Tibial artery (tissue), 4 donors: Measurements from ENCODE around the gene SGTA.

Experiments
- DNase-seq, 2 donors: peaks; one replicate each; pipeline ENCODE4 v3.0.0-alpha.2; 2019
- H3K27ac ChIP-seq, 2 donors: fragments of 200-600 bp; sonication (generic) in 1 of 2; 1 replicate in 1 of 2; 2 replicates in 1 of 2; pipeline ENCODE4 v1.5.1; 2018 to 2019; ENCODE audit warnings: mild to moderate bottlenecking in 1 of 2
- H3K27me3 ChIP-seq, 2 donors: fragments of 200-600 bp; sonication (generic) in 1 of 2; one replicate each; pipeline versions ENCODE4 v1.5.1 to v1.6.0; 2016 to 2019
- H3K36me3 ChIP-seq, 3 donors: fragments of 200-600 bp; sonication (generic) in 2 of 3; one replicate each; pipeline ENCODE4 v1.5.1; 2016 to 2019; ENCODE audit warnings: mild to moderate bottlenecking in 2 of 3
- H3K4me1 ChIP-seq, 4 donors: fragments of 200-600 bp; sonication (generic) in 2 of 4; 1 replicate in 3 of 4; 2 replicates in 1 of 4; pipeline ENCODE4 v1.5.1; 2016 to 2019
- H3K4me3 ChIP-seq, 2 donors: fragments of 200-600 bp; sonication (generic) in 1 of 2; 1 replicate in 1 of 2; 2 replicates in 1 of 2; pipeline ENCODE4 v1.5.1; 2018 to 2019; ENCODE audit warnings: mild to moderate bottlenecking in 2 of 2
- H3K9me3 ChIP-seq, 3 donors: fragments of 200-600 bp; sonication (generic) in 1 of 3; one replicate each; pipeline ENCODE4 v1.5.1; 2016 to 2019
- intact Hi-C: fragments of 100-400 bp; cut with DNase I; formaldehyde crosslinking; loops from one replicate; pipeline ENCODE4 v1.15.0; 2023; ENCODE audit warnings: low total_unique reads
- TF ChIP-seq, protein P1 (sequence below), 2 experiments: fragments of 200-600 bp in 1 of 2; fragments of 450-650 bp in 1 of 2; IDR thresholded peaks; one replicate each; pipeline ENCODE4 v1.5.1; 2017 to 2019; ENCODE audit warnings: antibody characterized with exemption in 2 of 2, mild to moderate bottlenecking in 1 of 2, moderate library complexity in 1 of 2

SGTA gene

DNA sequence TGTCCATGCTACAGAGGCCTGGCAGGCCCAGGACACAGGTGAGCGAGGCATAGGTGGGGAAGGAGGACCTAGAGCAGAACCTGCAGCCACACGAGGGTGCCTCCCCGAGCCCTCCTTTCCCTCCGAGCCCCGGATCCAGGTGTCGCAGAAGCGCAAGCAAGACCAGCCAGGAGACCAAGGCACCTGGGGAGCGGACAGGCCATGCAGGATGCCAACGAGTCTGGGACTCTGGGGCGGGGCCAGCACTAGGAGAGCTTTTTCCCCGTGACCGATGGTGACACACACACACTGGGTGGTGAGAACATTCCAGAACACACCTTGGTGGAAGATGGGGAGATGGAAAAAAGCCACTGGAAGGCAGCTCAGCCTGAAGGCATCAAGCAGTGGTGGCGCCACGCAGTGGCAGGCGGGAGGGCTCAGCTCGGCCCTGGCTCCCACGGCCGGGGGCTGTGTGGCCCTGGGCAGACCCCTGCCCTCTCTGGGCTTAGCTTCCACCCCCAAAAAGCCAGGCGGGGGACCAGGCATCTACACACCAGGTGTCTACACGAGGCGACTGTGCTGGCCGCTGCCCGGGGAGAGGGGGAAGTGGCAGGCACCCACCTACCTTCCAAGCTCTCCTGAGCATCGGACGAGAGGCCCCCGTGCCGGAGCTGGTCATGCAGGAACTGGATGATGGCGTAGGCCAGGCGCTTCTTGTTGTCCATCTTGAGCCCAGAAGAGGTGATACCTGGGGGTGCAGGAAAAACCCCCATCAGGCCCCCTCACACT, 14.5 kb downstream of the SGTA start:
- Histone ChIP-seq H3K36me3 (peaks cover 40 to 59% (median 57%) of the 10 kb centered on the region in 3 donors), H3K4me1 (peaks cover 0 to 20% (median 6%) of the 10 kb centered on the region in 4 donors), H3K9me3 (no peaks in the 10 kb centered on the region), H3K27ac (no peak overlapping the region), H3K27me3 (no peaks in the 10 kb centered on the region), H3K4me3 (no peak overlapping the region)
- TF ChIP-seq, protein P1, sequence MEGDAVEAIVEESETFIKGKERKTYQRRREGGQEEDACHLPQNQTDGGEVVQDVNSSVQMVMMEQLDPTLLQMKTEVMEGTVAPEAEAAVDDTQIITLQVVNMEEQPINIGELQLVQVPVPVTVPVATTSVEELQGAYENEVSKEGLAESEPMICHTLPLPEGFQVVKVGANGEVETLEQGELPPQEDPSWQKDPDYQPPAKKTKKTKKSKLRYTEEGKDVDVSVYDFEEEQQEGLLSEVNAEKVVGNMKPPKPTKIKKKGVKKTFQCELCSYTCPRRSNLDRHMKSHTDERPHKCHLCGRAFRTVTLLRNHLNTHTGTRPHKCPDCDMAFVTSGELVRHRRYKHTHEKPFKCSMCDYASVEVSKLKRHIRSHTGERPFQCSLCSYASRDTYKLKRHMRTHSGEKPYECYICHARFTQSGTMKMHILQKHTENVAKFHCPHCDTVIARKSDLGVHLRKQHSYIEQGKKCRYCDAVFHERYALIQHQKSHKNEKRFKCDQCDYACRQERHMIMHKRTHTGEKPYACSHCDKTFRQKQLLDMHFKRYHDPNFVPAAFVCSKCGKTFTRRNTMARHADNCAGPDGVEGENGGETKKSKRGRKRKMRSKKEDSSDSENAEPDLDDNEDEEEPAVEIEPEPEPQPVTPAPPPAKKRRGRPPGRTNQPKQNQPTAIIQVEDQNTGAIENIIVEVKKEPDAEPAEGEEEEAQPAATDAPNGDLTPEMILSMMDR (IDR thresholded peaks at IDR 0.05) = no peak
- intact Hi-C loops = no loop called here
- no peak for DNase-seq

DNA sequence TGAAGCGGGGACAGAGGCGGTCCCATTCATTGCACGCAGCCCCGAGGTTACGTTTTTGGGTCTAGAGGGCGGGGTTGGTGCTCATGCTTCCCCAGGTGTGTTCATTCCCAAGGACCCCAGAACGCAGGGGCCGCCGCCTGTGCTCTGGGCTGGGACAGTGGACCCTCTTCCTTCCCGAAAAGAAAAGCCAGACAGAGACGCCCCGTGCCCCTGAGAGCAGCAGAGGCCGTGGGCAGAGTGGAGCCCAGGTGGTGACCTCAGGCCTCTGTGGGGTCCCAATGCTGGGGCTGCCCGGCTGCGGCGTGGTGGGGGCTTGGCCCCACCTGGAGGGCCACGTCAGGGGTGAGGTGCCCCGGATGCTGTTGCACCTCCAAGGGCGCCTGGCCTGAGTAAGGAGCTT, 15.4 kb downstream of the SGTA start:
- TF ChIP-seq, protein P1 (IDR thresholded peaks at IDR 0.05) = no peak
- H3K4me1 ChIP-seq = peaks cover 0 to 20% (median 6%) of the 10 kb centered on the region in 4 donors
- intact Hi-C loops = no loop called here
- H3K4me3 ChIP-seq = no peak overlapping the region
- DNase-seq = no peak
- H3K9me3 ChIP-seq = no peaks in the 10 kb centered on the region
- peaks cover 49 to 68% (median 65%) of the 10 kb centered on the region in 3 donors for H3K36me3 ChIP-seq
- H3K27ac ChIP-seq = no peak overlapping the region
- no peaks in the 10 kb centered on the region for H3K27me3 ChIP-seq

DNA sequence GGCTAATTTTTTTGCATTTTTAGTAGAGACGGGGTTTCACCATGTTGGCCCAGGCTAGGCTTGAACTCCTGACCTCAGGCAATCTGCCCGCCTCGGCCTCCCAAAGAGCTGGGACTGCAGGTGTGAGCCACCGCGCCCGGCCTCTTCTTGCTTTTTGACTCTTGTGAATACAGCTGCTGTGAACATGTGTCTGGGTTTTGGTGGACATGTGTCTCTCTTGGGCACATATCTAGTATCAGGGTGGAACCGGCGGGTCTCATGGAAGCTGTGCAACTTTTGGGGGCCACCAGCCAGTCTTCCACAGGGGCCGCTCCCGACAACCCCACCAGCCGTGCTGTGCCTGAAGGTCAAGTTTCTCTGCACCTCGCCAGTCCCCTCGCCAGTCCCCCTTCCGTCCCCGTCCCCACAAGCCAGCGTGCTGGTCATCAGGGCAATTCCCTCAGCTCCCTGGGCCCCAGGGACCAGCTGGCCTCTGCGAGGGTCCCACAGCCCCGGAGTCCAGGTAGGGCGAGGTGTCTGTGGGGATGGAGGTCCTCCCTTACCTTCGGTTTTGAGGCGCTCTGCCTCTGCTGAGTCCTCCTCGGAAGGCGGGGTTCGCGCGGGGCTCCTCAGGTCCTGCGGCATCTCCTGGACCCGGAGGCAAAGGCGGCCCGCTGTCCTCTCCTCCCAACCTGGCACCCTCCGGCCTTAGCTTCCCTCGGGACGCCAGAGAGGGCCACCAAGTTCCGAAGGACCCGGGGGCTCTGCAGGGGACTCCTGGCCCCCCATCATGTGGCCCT, 16.3 kb downstream of the SGTA start:
- Histone ChIP-seq H3K9me3 (no peaks in the 10 kb centered on the region), H3K4me3 (no peak overlapping the region), H3K36me3 (peaks cover 58 to 76% (median 74%) of the 10 kb centered on the region in 3 donors), H3K27me3 (no peaks in the 10 kb centered on the region), H3K27ac (no peak overlapping the region), H3K4me1 (peaks cover 0 to 14% (median 6%) of the 10 kb centered on the region in 4 donors)
- intact Hi-C loops = no loop called here
- DNase-seq = no peak
- TF ChIP-seq, protein P1 (IDR thresholded peaks at IDR 0.05) = no peak

DNA sequence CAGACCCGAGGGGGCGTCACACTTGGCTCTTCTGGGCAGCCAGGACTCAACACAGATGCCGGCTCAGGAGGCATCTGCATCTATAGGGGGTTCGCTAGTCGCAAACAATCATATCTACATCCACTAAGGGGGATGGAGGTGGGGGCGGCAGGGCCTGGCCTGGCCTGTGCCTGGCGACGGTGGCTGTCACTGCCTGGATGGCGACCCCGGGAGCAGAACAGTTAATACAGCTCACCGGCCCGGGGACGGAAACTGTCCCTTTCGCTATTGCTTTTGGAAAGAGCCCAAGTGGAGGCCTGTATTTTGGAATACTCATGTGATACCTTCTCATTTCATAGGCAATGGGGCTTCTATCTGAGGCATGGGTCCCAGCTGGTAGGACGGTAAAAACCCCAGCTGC, 17.7 kb downstream of the SGTA start:
- no peaks in the 10 kb centered on the region for H3K9me3 ChIP-seq
- no peak overlapping the region for H3K4me3 ChIP-seq
- H3K27me3 ChIP-seq = no peaks in the 10 kb centered on the region
- peaks cover 70 to 89% (median 86%) of the 10 kb centered on the region in 3 donors for H3K36me3 ChIP-seq
- H3K27ac ChIP-seq = no peak overlapping the region
- H3K4me1 ChIP-seq = peaks cover 0 to 5% (median 4%) of the 10 kb centered on the region in 4 donors
- TF ChIP-seq, protein P1 (IDR thresholded peaks at IDR 0.05) = no peak
- no peak for DNase-seq
- intact Hi-C loops = no loop called here

DNA sequence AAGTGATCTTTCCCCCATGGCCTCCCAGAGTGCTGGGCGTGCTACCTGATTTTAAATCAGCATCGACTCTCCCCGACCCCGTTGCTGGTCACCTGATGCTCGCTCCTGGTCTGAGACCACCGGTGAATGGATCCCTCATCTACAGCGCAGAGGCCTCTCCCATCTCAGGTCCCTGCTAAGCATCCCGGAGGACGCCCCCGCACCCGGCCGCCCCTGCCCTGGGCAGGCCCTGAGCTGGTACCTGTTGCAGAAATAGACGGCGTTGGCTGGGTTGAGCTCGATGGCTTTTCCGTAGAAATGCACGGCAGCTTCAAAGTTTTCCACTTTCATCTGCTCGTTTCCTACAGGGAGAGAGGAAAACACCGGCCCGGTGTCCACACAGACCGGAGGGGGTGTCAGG, 18.1 kb downstream of the SGTA start:
- intact Hi-C loops = no loop called here

More for the DNA sequence above, 18.1 kb downstream of the SGTA start:
- TF ChIP-seq, protein P1 (IDR thresholded peaks at IDR 0.05) = no peak
- DNase-seq = no peak
- Histone ChIP-seq H3K4me1 (peaks cover 0 to under 1% (median 0%) of the 10 kb centered on the region in 4 donors), H3K36me3 (peaks cover 72 to 91% (median 84%) of the 10 kb centered on the region in 3 donors), H3K9me3 (no peaks in the 10 kb centered on the region), H3K27me3 (no peaks in the 10 kb centered on the region), H3K27ac (no peak overlapping the region), H3K4me3 (no peak overlapping the region)
